IMR-90 (cell line): ENCODE results near the gene EFHC1.

ENCODE experiments used
- BHLHE40 ChIP-seq: fragments of 150-350 bp; IDR thresholded peaks from 2 replicates; pipeline ENCODE4 v1.6.1; 2016; ENCODE audit warnings: mild to moderate bottlenecking, low read depth, low read length
- CEBPB ChIP-seq: IDR thresholded peaks from 2 replicates; pipeline ENCODE4 v1.6.1; 2012; ENCODE audit warnings: low read depth, low read length, improper control_type of control experiment
- CTCF ChIP-seq: conservative IDR thresholded peaks from 2 replicates; pipeline ENCODE4 v1.5.1; 2012; ENCODE audit warnings: mild to moderate bottlenecking, low read depth, low read length, improper control_type of control experiment
- ELK1 ChIP-seq: fragments of 150-350 bp; IDR thresholded peaks from 2 replicates; pipeline ENCODE4 v1.6.1; 2016; ENCODE audit warnings: low read depth, mild to moderate bottlenecking, low read length, moderate library complexity, borderline replicate concordance
- FOS ChIP-seq: fragments of 150-350 bp; IDR thresholded peaks from 2 replicates; pipeline ENCODE4 v1.6.1; 2016; ENCODE audit warnings: low read depth, low read length
- MAFK ChIP-seq: IDR thresholded peaks from 2 replicates; pipeline ENCODE4 v1.6.1; 2012; ENCODE audit warnings: low read depth, low read length, improper control_type of control experiment
- MAZ ChIP-seq: IDR thresholded peaks from 2 replicates; pipeline ENCODE4 v1.6.1; 2012; ENCODE audit warnings: low read depth, mild to moderate bottlenecking, low read length, improper control_type of control experiment, moderate library complexity, borderline replicate concordance
- MXI1 ChIP-seq: IDR thresholded peaks from 2 replicates; pipeline ENCODE4 v1.6.1; 2012; ENCODE audit warnings: low read depth, mild to moderate bottlenecking, low read length, moderate library complexity, borderline replicate concordance
- POLR2A ChIP-seq: IDR thresholded peaks from 2 replicates; pipeline ENCODE4 v1.6.1; 2012; ENCODE audit warnings: mild to moderate bottlenecking, low read depth, low read length
- RAD21 ChIP-seq: IDR thresholded peaks from 2 replicates; pipeline ENCODE4 v1.6.1; 2012; ENCODE audit warnings: low read length, improper control_type of control experiment
- RCOR1 ChIP-seq: IDR thresholded peaks from 2 replicates; pipeline ENCODE4 v1.6.1; 2012; ENCODE audit warnings: mild to moderate bottlenecking, low read length, improper control_type of control experiment; ENCODE audit not compliant: insufficient replicate concordance
- RFX5 ChIP-seq: IDR thresholded peaks from 2 replicates; pipeline ENCODE4 v1.8.0; 2012; ENCODE audit warnings: low read depth, mild to moderate bottlenecking, low read length, moderate library complexity
- SMC3 ChIP-seq: fragments of 150-350 bp; IDR thresholded peaks from 2 replicates; pipeline ENCODE4 v1.6.1; 2016; ENCODE audit warnings: low read depth, mild to moderate bottlenecking, antibody characterized with exemption, low read length, moderate library complexity
- USF2 ChIP-seq: fragments of 150-350 bp; IDR thresholded peaks from 2 replicates; pipeline ENCODE4 v1.6.1; 2017; ENCODE audit warnings: mild to moderate bottlenecking, antibody characterized with exemption, low read length, low read depth

DNA sequence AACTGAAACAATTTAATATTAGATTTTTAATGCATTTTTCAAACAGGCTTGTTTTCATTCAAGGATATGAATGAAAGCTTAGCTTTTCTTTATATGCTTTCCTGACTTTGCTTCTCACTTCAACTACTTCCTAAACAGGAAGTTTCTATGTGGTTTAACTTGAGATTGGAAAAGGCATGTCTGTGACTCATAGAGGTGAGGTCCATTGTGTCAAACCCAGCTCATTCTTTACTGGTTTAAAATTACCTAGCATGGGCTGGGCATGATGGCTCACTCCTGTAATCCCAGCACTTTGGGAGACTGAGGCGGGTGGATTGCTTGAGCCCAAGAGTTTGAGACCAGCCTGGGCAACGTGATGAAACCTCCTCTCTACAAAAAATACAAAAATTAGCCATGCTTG lies 34.4 kb downstream of the EFHC1 start:
- TF ChIP-seq CTCF (no peak), MAZ (no peak), CEBPB (no peak), RAD21 (no peak), SMC3 (no peak), POLR2A (no peak), MXI1 (no peak), BHLHE40 (no peak), MAFK (no peak), ELK1 (no peak), RCOR1 (no peak), FOS (no peak), RFX5 (no peak), USF2 (no peak)
